T-helper 1 cell (primary cell): Measurements from ENCODE around the gene RAB14.

Source experiments
- DNase-seq, 5 donors: peaks; one replicate each; pipeline ENCODE4 v3.0.0-alpha.2; 2012 to 2020
- total RNA-seq, 4 donors: gene quantifications; one replicate each; lab custom pipeline; 2026; lab: John Stamatoyannopoulos, UW

RAB14 gene
- total RNA-seq = 65.9 to 100 (median 81.4) reads per million in 4 donors

GRCh38 chr9:121201738-121202533, at the start of gene RAB14:
TSS of gene RAB14 (minus strand) at chr9:121201869. CDS start at chr9:121193412, 8,457 bp downstream.
- DNase-seq = peak; percentile 99 to 100 (median 100)

GRCh38 chr9:121249563-121249962, 47.9 kb upstream of the RAB14 start:
- no peak for DNase-seq

DNA sequence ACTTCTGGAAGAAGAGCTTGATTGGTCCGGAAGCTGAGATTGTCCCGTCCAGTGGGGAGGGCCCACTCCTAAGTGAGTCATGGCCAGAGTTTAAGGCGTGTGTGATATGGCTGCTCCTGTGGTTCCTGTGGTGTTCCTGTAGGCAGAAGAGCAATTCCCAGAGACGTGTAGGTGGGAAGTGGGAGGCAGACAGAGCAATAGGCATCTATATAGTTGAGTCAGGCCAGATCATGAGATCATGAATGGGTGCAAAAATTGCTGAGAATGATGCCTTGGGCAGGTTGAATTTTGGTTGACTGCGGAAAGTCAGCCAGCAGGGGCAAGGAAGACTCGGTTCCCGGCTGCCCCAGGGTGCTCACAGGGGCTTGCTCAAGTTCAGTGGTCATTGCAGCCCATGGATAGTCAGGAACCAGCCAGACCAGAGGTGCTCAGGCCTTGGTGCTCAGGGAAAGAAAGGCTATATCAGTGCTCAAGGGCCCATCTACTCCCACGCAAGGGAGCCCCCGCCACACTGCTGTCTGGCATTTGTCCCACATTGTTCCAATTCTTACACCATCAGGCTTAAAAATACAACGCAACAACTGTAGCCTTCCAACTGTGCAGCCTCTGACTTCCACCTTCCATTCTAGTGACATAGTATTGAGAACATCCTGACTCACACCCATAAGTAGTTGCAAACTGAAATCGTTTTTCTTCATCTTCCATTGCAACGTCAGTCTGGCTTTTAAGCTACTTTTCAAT, 45.3 kb upstream of the RAB14 start:
- no peak for DNase-seq

DNA sequence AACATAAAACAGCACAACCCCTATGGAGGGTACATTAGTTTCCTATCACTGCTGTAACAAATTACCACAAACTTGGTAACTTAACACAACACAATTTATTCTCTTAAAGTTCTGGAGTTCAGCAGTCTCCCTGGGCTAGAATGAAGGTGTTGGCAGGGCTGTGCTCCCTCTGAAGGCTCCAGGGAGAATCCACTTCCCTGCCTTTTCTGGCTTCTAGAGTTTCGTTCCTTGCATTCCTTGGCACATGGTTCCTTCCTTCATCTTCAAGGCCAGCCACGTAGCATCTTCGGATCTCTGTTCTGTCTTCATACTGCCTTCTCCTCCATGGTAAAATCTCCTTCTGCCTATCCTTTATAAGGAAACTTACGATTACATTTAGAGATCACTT, 41.3 kb upstream of the RAB14 start:
- no peak for DNase-seq

GRCh38 chr9:121242219-121242958, 40.7 kb upstream of the RAB14 start:
- DNase-seq = no peak

- DNase-seq = no peak
Measured at GRCh38 chr9:121240472-121241135, 38.9 kb upstream of the RAB14 start.

DNA sequence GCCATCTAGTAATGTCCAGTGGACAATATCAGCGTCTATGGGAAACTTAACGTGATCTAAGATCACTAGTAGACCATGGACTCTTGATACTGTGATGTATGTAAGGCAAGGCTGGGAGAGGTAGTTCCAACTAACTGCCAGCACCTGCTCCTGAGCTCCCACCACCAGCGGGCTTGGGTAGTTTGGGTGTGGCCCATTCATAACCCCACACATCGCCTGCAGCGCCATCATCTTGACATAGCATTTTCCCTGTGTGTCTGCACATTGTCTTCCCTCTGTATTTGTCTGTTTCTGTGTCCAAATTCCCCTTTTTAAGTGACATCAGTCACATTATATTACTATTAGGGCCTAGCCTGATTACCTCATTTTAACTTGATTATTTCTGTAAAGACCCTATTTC, 38.2 kb upstream of the RAB14 start:
- no peak for DNase-seq

DNA sequence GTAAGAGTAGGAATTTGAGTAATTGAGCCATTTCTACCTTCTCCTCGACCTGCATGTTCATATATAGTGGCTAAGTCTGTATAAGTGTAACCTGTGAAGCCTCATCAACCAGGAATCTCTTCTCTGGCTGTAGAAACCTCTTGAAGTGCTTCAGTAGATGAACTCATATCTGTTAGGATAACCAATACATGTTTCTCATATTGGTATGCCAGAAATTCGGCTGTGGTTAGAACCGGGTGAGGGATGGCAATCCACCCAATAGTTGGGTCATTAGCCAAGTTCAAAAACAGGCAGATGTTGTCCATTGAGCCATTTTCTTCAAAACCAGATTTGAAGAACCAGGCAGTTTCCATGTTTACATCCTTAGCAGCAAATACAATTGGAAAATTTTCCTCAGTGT, 37.4 kb upstream of the RAB14 start:
- no peak for DNase-seq

- DNase-seq = no peak
Measured at GRCh38 chr9:121237916-121238315, 36.2 kb upstream of the RAB14 start.

GRCh38 chr9:121235512-121235911, 33.8 kb upstream of the RAB14 start:
- DNase-seq = no peak

GRCh38 chr9:121234832-121235161, 33.1 kb upstream of the RAB14 start:
- no peak for DNase-seq

GRCh38 chr9:121233906-121234831, 32.5 kb upstream of the RAB14 start:
- no peak for DNase-seq

GRCh38 chr9:121232251-121232650, 30.6 kb upstream of the RAB14 start:
- no peak for DNase-seq

DNA sequence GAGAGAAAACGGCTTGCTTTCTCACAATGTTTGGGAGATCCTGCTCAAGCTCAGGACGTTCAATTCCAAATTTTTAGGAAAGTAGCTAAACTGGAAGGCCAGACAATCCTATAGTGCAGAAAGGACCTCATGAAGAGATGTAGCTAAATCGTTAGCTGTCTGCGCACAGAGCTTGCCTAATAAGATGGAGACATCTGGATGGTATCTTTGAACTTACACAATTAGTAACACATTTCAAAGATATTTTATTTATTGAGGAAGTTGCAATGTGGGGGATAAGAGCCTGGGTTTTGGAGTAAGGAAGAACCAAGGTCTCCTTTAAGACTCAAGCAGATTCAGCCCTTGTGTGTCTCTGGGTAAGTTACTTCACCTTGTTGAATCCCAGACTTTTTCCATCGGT, 28.6 kb upstream of the RAB14 start:
- DNase-seq = no peak

DNA sequence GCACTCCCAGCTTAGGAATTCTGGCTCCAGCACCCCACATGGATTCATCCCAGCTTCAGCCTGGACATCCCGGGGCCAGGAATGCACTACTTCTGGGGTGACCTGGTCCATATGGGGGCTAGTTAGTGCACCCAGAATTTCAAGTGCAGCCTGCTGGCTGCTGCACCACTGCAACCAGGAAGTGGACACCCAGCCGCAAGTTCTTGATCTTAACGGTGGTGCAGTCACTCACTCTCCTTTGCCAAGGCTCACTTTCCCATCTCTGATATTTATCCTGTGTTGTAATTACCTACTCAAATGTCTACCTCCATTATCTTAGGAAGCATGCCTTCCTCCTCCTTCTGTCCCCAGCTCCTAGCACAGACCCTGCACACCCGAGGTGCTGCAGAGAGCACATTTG, 26.2 kb upstream of the RAB14 start:
- DNase-seq = no peak

DNA sequence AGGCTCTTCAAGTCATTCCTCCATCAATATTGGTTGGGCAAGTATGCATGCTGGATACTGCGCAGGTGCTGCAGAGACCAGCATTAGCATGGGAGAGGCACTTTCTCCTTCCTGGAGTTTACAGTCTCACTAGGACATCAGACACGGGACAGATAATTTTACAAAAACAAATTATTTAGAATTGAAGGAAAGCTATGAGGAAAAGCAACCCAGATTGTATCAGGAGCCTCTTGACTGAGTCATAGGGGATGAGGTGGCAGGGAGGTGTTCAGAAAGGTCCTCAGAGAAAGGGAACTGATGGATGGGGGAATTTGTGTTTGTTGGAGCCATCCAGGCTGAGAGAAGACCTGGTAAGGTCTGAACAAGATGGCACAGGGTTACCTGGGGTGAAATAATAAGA, 24.5 kb upstream of the RAB14 start:
- no peak for DNase-seq

- DNase-seq = no peak
Measured at GRCh38 chr9:121225240-121225639, 23.6 kb upstream of the RAB14 start.

DNA sequence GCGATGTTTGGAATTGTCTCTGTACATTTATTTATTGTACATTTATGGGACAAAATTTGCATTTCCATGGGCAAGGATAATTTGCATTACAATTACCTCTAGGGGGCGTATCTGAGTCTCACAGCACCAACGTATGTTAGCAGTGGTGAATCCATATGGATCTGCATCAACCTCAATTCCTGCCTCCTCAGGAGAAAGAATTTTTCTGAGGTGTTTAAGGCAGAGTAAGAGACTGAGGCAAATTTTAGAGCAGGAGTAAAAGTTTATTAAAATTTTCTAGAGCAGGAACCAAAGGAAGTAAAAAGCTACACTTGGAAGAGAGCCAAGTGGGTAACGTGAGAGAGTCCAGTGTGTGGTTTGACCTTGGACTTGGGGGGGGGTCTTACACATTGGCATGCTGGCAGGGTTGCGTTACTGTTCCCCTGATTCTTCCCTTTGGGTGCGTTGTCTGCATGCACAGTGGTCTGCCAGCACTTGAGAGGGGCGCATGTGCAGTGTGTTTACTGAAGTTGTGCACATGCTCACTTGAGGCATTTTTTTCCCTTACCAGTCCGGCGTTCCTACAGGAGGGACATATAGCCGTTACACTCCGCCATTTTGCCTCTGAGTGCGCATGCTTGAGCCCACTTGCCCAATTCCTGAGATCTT, 21.0 kb upstream of the RAB14 start:
- DNase-seq = no peak

DNA sequence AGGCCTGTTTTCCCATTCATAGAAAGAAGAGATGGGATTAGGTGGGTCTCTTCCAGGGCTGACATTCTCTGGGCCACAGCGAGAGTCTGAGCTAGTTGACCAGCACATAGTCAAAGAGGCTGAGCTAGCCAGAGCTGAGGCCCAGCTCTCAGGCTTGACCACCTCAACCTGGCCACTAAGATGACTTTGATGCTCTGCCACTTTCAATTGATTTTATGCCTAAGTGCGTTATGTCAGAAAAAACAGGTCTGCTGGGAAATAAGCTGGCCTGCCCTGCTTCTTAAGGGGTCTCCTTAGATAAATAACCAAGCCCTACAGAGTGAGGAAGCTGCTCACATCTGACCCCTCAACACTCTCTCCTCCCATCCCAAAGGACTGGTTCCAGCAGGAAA, 20.0 kb upstream of the RAB14 start:
- DNase-seq = no peak

DNA sequence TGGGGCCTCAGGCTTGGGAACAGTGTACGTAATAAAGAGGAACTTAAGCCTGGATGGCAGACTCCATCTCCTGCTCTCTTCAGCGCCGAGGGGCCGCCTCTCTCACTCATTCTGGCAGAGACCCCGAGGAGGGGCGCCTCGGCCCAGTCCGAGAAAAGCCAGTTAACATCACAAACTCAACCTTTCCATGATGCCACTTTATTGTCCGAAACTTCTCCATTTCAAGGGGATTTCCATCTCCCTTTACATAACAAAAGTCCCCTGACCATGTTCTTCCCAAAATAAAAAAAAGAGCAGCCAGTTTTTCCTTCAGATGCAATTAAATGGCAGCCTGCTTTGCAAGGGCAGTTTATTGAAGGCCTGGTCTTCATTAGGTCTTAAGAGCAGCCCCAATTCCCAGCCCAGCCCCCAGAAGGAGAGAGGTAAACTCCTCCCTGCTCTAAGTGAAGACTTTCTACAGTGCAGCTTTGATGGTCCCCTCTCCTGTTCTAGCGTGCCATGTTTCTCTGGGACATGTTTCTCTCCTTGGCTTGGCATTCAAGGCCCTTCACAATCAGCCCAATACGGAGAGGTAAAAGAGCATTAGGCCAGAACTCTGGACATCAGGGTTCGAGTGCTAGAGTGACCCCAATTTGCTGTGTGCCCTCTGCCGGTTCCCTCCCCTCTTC, 19.5 kb upstream of the RAB14 start:
- DNase-seq = no peak

DNA sequence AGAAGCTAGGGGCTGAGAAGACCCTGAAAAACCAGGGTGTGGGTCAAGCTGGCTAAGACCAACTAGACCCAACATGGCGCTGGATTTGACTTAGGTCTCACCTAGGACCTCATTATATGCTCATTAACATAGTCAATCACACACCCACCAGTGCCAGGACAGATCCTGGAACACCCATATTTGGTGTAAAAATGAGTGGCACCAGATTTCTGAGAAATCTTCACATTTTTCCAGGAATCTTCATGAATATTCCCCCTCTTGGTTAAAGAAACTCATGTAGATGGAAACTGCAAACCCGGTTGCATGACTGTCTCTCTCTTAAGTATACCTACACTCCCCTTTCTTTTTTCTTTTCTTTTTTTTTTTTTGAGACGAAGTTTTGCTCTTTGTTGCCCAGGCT, 17.9 kb upstream of the RAB14 start:
- no peak for DNase-seq
